Measurements from ENCODE around the gene MSL1. TPM values are rescaled to one million over a fixed set of nuclear protein-coding genes. Genes with fewer than 3 reads are reported as not detected.

Gene MSL1
- total RNA-seq, 1 donor from 2014 or later = 135 TPM

DNA sequence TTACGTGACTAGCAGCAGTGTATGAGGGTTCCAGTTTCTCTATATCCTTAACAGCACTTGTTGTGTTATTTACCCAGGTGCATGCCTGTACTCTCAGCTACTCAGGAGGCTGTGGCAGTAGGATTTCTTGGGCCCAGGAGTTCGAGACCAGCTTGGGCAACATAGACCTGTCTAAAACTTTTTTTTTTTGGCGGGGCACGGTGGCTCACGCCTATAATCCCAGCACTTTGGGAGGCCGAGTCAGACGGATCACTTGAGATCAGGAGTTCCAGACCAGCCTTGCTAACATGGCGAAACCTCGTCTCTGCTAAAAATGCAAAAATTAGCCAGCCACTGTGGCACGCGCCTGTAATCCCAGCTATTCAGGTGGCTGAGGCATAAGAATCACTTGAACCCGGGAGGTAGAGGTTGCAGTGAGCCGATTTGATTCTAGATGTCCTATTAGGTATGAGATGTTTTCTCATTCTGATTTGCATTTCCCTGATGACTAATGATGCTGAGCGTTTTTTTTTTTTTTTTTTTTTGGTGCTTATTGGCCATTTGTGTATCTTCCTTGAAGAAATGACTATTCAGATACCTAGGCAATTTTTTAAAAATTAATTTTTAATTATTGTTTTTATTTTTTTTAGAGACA is 31.9 kb downstream of the MSL1 start:
- Mint-ChIP-seq H3K4me1 (no peaks in the 10 kb centered on the region), H3K27ac (no peak overlapping the region), H3K4me3 (no peak overlapping the region), H3K27me3 (ENCODE audit: low read depth) (no peaks in the 10 kb centered on the region), H3K36me3 (peaks cover 50% of the 10 kb centered on the region), H3K9me3 (no peaks in the 10 kb centered on the region)
- TF ChIP-seq, protein P1, sequence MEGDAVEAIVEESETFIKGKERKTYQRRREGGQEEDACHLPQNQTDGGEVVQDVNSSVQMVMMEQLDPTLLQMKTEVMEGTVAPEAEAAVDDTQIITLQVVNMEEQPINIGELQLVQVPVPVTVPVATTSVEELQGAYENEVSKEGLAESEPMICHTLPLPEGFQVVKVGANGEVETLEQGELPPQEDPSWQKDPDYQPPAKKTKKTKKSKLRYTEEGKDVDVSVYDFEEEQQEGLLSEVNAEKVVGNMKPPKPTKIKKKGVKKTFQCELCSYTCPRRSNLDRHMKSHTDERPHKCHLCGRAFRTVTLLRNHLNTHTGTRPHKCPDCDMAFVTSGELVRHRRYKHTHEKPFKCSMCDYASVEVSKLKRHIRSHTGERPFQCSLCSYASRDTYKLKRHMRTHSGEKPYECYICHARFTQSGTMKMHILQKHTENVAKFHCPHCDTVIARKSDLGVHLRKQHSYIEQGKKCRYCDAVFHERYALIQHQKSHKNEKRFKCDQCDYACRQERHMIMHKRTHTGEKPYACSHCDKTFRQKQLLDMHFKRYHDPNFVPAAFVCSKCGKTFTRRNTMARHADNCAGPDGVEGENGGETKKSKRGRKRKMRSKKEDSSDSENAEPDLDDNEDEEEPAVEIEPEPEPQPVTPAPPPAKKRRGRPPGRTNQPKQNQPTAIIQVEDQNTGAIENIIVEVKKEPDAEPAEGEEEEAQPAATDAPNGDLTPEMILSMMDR (IDR thresholded peaks at IDR 0.05; ENCODE audit: unreplicated experiment) = no peak
- DNase-seq (ENCODE audit: low spot score in 2 of 2, unreplicated experiment in 2 of 2) = no peak

DNA sequence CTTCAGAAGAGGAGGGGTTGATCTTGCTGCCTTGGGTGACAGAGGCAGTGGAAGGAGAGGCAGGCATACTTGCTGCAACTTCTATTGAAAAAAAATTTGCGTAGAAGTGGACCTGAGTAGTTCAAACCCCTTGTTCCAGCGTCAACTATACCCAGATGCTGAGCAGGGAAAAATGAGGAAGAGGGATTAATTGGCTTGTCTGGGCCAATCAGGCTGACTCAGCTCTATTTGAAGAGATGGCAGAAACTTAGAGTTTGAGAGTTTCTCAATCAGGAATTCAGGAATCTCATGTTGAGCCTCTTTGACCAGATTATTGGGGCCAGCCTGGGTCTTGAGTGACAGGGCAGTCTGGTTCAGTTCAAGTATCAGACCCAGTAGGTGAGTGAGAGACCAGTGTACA is 36.2 kb downstream of the MSL1 start:
- H3K27me3 Mint-ChIP-seq (ENCODE audit: low read depth) = no peaks in the 10 kb centered on the region
- H3K36me3 Mint-ChIP-seq = peaks cover 38% of the 10 kb centered on the region
- no peak for DNase-seq (ENCODE audit: low spot score in 2 of 2, unreplicated experiment in 2 of 2)
- TF ChIP-seq, protein P1 (IDR thresholded peaks at IDR 0.05; ENCODE audit: unreplicated experiment) = no peak
- no peaks in the 10 kb centered on the region for H3K4me1 Mint-ChIP-seq
- no peaks in the 10 kb centered on the region for H3K9me3 Mint-ChIP-seq
- H3K27ac Mint-ChIP-seq = peak overlapping the region; percentile 30
- H3K4me3 Mint-ChIP-seq = no peak overlapping the region

DNA sequence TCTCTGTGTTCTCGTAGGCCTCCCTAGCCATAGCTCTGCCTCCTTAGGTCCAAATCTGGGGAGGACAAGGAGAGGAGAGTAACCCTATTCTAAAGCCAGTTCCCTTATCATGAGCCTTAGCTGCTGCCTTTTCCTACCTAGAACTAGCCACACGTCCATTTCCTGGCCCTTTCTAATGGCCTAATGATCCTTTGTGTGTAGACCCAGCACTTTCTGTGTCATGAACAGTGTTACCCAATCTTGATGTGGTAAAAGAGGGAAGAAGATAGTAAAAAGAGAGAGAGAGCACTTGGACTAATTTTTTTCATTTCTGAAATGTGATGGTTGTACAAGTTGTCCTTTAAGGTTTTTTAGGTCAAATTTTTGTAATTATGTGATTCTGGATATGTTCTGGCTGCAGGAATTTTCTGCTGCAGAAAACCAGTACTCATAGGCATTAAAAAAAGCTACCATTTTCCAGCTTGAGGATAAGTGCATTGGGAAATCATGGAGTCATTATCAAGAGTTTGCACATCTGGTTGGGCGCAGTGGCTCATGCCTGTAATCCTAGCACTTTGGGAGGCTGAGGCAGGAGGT is 36.8 kb downstream of the MSL1 start:
- DNase-seq (ENCODE audit: low spot score in 2 of 2, unreplicated experiment in 2 of 2) = no peak

DNA sequence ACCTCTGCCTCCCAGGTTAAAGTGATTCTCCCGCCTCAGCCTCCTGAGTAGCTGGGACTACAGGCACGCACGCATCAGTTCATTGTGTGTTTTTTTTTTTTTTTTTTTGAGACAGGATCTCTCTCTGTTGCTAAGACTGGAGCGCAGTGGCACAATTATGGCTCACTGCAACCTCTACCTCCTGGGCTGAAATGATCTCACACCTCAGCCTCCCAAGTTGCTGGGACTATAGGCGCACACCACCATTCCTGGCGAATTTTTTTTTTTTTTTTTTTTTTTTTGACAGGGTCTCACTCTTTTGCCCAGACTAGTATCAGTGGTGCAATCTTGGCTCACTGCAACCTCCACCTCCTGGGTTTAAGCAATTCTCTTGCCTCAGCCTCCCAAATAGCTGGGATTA is 37.7 kb downstream of the MSL1 start:
- no peaks in the 10 kb centered on the region for H3K27me3 Mint-ChIP-seq (ENCODE audit: low read depth)

More for the DNA sequence above, 36.8 kb downstream of the MSL1 start:
- H3K9me3 Mint-ChIP-seq = no peaks in the 10 kb centered on the region
- TF ChIP-seq, protein P1 (IDR thresholded peaks at IDR 0.05; ENCODE audit: unreplicated experiment) = no peak
- no peak overlapping the region for H3K27ac Mint-ChIP-seq
- H3K4me3 Mint-ChIP-seq = no peak overlapping the region
- no peaks in the 10 kb centered on the region for H3K4me1 Mint-ChIP-seq
- H3K36me3 Mint-ChIP-seq = peaks cover 36% of the 10 kb centered on the region
- H3K27me3 Mint-ChIP-seq (ENCODE audit: low read depth) = no peaks in the 10 kb centered on the region

DNA sequence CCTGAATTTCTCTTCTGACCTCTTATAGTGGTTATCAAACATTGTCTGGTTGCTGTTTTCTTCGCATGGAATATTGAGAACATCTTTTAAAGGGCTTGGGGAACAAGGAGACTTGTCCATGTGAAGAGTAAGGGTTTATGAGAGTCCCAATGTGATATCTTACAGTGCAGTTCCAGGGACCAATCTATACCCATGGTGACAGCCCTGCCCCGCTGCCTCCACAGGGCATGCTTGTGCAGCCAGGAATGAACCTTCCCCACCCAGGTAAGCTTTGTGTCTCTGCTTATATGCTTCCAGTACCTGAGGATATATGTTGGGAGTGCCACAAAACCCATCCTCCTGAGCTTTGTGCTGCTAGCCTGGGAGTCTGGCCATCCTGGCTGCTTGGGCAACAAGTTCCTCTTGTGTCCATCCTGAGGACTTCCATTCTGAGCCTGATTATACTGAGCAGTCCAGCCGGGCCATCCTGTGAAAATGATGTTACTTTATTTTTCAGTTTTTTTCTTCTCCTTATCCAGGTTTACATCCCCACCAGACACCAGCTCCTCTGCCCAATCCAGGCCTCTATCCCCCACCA is 46.0 kb downstream of the MSL1 start:
- H3K4me3 Mint-ChIP-seq = peak overlapping the region; percentile 4
- peak overlapping the region; percentile 97 for H3K27ac Mint-ChIP-seq
- H3K27me3 Mint-ChIP-seq (ENCODE audit: low read depth) = no peaks in the 10 kb centered on the region
- H3K4me1 Mint-ChIP-seq = peaks cover 8% of the 10 kb centered on the region
- TF ChIP-seq, protein P1 (IDR thresholded peaks at IDR 0.05; ENCODE audit: unreplicated experiment) = no peak
- peaks cover 36% of the 10 kb centered on the region for H3K36me3 Mint-ChIP-seq
- no peaks in the 10 kb centered on the region for H3K9me3 Mint-ChIP-seq
- no peak for DNase-seq (ENCODE audit: low spot score in 2 of 2, unreplicated experiment in 2 of 2)

More for the DNA sequence above, 37.7 kb downstream of the MSL1 start:
- TF ChIP-seq, protein P1 (IDR thresholded peaks at IDR 0.05; ENCODE audit: unreplicated experiment) = no peak
- H3K27ac Mint-ChIP-seq = no peak overlapping the region
- no peak for DNase-seq (ENCODE audit: low spot score in 2 of 2, unreplicated experiment in 2 of 2)
- no peaks in the 10 kb centered on the region for H3K9me3 Mint-ChIP-seq
- H3K4me1 Mint-ChIP-seq = no peaks in the 10 kb centered on the region
- no peak overlapping the region for H3K4me3 Mint-ChIP-seq
- H3K36me3 Mint-ChIP-seq = peaks cover 36% of the 10 kb centered on the region
